HG03521 (cell line): ENCODE results near the gene RPS13.
"Not testable (repeated sequence)": the region's sequence is repeated elsewhere in the genome, so short reads cannot be mapped to it uniquely, and the experiment has no call there.

Experiments
- ATAC-seq: cut with Tn5 transposase; IDR thresholded peaks from one replicate; pipeline ENCODE4 v1.9.1; 2021; ENCODE audit warnings: mild to moderate bottlenecking, moderate library complexity; ENCODE audit not compliant: unreplicated experiment

RPS13 gene

GRCh38 chr11:17036666-17037658 lies 40.5 kb downstream of the RPS13 start:
- no peak for ATAC-seq

DNA sequence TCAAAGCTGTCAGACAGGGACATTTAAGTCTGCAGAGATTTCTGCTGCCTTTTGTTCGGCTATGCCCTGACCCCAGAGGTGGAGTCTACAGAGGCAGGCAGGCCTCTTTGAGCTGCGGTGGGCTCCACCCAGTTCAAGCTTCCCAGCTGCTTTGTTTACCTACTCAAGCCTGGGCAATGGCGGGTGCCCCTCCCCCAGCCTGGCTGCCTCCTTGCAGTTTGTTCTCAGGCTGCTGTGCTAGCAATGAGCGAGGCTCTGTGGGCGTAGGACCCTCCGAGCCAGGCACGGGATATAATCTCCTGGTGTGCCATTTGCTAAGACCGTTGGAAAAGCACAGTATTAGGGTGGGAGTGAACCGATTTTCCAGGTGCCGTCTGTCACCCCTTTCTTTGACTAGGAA lies 43.4 kb downstream of the RPS13 start:
- ATAC-seq = not testable (repeated sequence)

DNA sequence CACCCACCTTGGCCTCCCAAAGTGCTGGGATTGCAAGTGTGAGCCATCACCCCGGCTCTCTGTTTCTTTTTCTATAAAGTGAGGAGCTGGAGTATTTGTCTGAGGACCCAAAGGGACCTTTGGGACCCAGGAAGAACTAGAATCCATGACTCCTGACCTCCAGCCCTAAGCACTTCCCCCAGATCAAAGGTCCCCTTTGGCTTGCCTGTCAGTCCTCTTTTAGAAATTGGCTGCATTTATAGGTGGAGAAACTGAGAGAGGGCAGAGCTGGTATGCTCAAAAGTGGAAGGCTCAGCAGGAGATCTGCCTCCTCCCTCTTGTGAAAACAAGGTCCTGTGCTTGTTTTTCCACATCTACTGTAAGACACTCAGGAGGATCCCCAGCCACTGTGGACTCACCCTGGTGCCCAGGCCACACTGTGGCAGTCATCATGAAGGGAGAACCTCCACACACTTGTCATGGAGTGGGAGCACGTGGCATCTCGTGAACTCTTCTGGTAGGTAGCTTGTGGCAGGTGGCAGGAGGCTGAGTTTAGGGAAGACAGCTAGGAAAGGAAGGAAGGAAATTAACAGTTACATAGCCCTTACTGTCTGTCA lies 50.9 kb downstream of the RPS13 start:
- ATAC-seq = no peak

DNA sequence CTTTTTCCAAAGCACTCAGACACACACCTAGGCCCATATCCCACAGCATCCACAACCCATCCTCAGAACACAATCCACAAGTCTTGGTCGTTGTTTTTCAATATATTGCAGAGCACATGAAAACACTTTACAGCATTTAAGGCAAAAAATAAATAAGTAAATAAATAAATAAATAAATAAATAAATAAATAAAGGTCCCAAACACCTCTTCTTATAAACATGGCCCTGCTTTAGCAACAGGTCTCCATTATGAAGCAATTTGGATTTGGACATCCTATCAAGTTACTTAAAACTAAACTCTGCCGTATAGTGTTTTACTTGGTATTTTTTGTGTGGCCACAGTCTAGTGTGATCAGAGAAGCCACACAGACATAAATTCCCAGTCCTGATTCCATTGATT lies 52.5 kb downstream of the RPS13 start:
- ATAC-seq = no peak
